NCI-H187 treated with DMSO at 0.1 percent for 48 hours (cell line): ENCODE measurements around the gene CYP4F22.
"Not testable (repeated sequence)": the region's sequence is repeated elsewhere in the genome, so short reads cannot be mapped to it uniquely, and the experiment has no call there.

Source experiments
- DNase-seq: peaks from one replicate; lab custom pipeline; 2025; lab: John Stamatoyannopoulos, UW

Gene CYP4F22

GRCh38 chr19:15488489-15489226 lies 19.7 kb upstream of the CYP4F22 start:
- DNase-seq, result no peak

GRCh38 chr19:15495151-15495550 lies 13.2 kb upstream of the CYP4F22 start:
- no peak for DNase-seq

- DNase-seq, result no peak
Observed at GRCh38 chr19:15498156-15498858, 10.0 kb upstream of the CYP4F22 start.

GRCh38 chr19:15498910-15499309 lies 9.4 kb upstream of the CYP4F22 start:
- DNase-seq, result no peak

GRCh38 chr19:15501596-15501995 lies 6.7 kb upstream of the CYP4F22 start:
- no peak for DNase-seq

- DNase-seq, result no peak
Observed at GRCh38 chr19:15502264-15502663, 6.1 kb upstream of the CYP4F22 start.

- no peak for DNase-seq
Observed at GRCh38 chr19:15506074-15506571, 2.2 kb upstream of the CYP4F22 start.

- DNase-seq, result no peak
Observed at GRCh38 chr19:15507068-15508034, 974 bp upstream of the CYP4F22 start.

- no peak for DNase-seq
Observed at GRCh38 chr19:15511671-15512424, 3.5 kb downstream of the CYP4F22 start.

- not testable (repeated sequence) for DNase-seq
Observed at GRCh38 chr19:15515227-15515625, 6.9 kb downstream of the CYP4F22 start.

GRCh38 chr19:15516363-15516762 lies 8.0 kb downstream of the CYP4F22 start:
- no peak for DNase-seq

GRCh38 chr19:15517778-15518177 lies 9.5 kb downstream of the CYP4F22 start:
- no peak for DNase-seq

- no peak for DNase-seq
Observed at GRCh38 chr19:15519433-15519976, 11.2 kb downstream of the CYP4F22 start.

- no peak for DNase-seq
Observed at GRCh38 chr19:15524781-15525180, 16.5 kb downstream of the CYP4F22 start.

GRCh38 chr19:15525291-15525690 lies 17.0 kb downstream of the CYP4F22 start:
- no peak for DNase-seq

- DNase-seq, result no peak
Observed at GRCh38 chr19:15526408-15526807, 18.1 kb downstream of the CYP4F22 start.

- no peak for DNase-seq
Observed at GRCh38 chr19:15527705-15528104, 19.4 kb downstream of the CYP4F22 start.

- DNase-seq, result no peak
Observed at GRCh38 chr19:15529774-15530372, 21.5 kb downstream of the CYP4F22 start.

GRCh38 chr19:15532779-15533521 lies 24.6 kb downstream of the CYP4F22 start:
- DNase-seq, result no peak

GRCh38 chr19:15533522-15533830 lies 25.2 kb downstream of the CYP4F22 start:
- not testable (repeated sequence) for DNase-seq
